ENCODE measurements around the gene MRGPRD.

The MRGPRD gene

GRCh38 chr11:68998390-68998911, 17.7 kb upstream of the MRGPRD start:
- no peak overlapping the region for H3K23ac ChIP-seq (ENCODE audit: low read length in 2 of 2)
- no peak overlapping the region for H2BK5ac ChIP-seq (ENCODE audit: low read depth, low read length, poor library complexity, severe bottlenecking)
- no peak overlapping the region for H2BK15ac ChIP-seq (ENCODE audit: low read depth, poor library complexity, severe bottlenecking)
- H2AK5ac ChIP-seq (ENCODE audit: low read length, severe bottlenecking) = no peak overlapping the region
- H4K8ac ChIP-seq (ENCODE audit: low read length) = no peak overlapping the region
- H3K27ac ChIP-seq (ENCODE audit: low read length, poor library complexity, severe bottlenecking) = no peak overlapping the region
- peak overlapping the region in 1 of 2 experiments; percentile 28 for H3K4ac ChIP-seq (ENCODE audit: low read depth in 1 of 2, low read length in 2 of 2)
- peaks cover 9% of the 10 kb centered on the region for H3K4me1 ChIP-seq (ENCODE audit: control insufficient read depth, insufficient read depth, low read depth, low read length)
- 43% methylated on average over 9 of the region's 13 CpGs for WGBS
- H3K14ac ChIP-seq (ENCODE audit: low read length in 2 of 2) = peak overlapping the region in 1 of 2 experiments; percentile 53
- H3K9me3 ChIP-seq (ENCODE audit: control insufficient read depth, low read length) = no peaks in the 10 kb centered on the region
- no peak overlapping the region for H3K4me3 ChIP-seq (ENCODE audit: insufficient read depth in 1 of 2, low read depth in 1 of 2, low read length in 2 of 2)
- H3K18ac ChIP-seq (ENCODE audit: low read depth in 1 of 2, low read length in 2 of 2) = peak overlapping the region in 1 of 2 experiments; percentile 75
- H2BK120ac ChIP-seq (ENCODE audit: low read depth, low read length) = no peak overlapping the region
- H3K79me1 ChIP-seq (replicated peaks; ENCODE audit: low read length, poor library complexity, severe bottlenecking) = no peaks in the 10 kb centered on the region
- peaks cover 7 to 8% of the 10 kb centered on the region in 2 experiments for H3K36me3 ChIP-seq (ENCODE audit: control insufficient read depth in 1 of 2, insufficient read depth in 2 of 2, low read depth in 1 of 2, low read length in 2 of 2)
- no peak overlapping the region for H2AFZ ChIP-seq (ENCODE audit: low read depth, low read length)
- peak overlapping the region in 1 of 2 experiments; percentile 59 for H2BK12ac ChIP-seq (ENCODE audit: low read length in 2 of 2)
- H4K91ac ChIP-seq (ENCODE audit: low read length) = no peak overlapping the region
- peaks cover 0 to 13% of the 10 kb centered on the region in 2 experiments for H3K27me3 ChIP-seq (ENCODE audit: control insufficient read depth in 1 of 2, insufficient read depth in 1 of 2, low read length in 2 of 2)
- peak; percentile 67 for DNase-seq
- H3K4me2 ChIP-seq (ENCODE audit: low read length, poor library complexity, severe bottlenecking) = no peak overlapping the region
- no peak overlapping the region for H3K9ac ChIP-seq (ENCODE audit: low read length)

GRCh38 chr11:68997995-68998348, 17.2 kb upstream of the MRGPRD start:
- Histone ChIP-seq H2BK5ac (ENCODE audit: low read depth, low read length, poor library complexity, severe bottlenecking) (no peak overlapping the region), H3K27me3 (ENCODE audit: control insufficient read depth in 1 of 2, insufficient read depth in 1 of 2, low read length in 2 of 2) (peaks cover 0 to 17% of the 10 kb centered on the region in 2 experiments), H2BK15ac (ENCODE audit: low read depth, poor library complexity, severe bottlenecking) (no peak overlapping the region), H3K4ac (ENCODE audit: low read depth in 1 of 2, low read length in 2 of 2) (no peak overlapping the region), H3K4me2 (ENCODE audit: low read length, poor library complexity, severe bottlenecking) (no peak overlapping the region), H2BK120ac (ENCODE audit: low read depth, low read length) (no peak overlapping the region), H2BK12ac (ENCODE audit: low read length in 2 of 2) (no peak overlapping the region), H3K4me1 (ENCODE audit: control insufficient read depth, insufficient read depth, low read depth, low read length) (peaks cover 10% of the 10 kb centered on the region), H3K9ac (ENCODE audit: low read length) (no peak overlapping the region), H3K23ac (ENCODE audit: low read length in 2 of 2) (no peak overlapping the region), H2AK5ac (ENCODE audit: low read length, severe bottlenecking) (no peak overlapping the region), H3K14ac (ENCODE audit: low read length in 2 of 2) (no peak overlapping the region), H3K9me3 (ENCODE audit: control insufficient read depth, low read length) (no peaks in the 10 kb centered on the region), H4K91ac (ENCODE audit: low read length) (no peak overlapping the region), H3K27ac (ENCODE audit: low read length, poor library complexity, severe bottlenecking) (no peak overlapping the region), H3K36me3 (ENCODE audit: control insufficient read depth in 1 of 2, insufficient read depth in 2 of 2, low read depth in 1 of 2, low read length in 2 of 2) (peaks cover 3% of the 10 kb centered on the region in 2 experiments), H3K79me1 (replicated peaks; ENCODE audit: low read length, poor library complexity, severe bottlenecking) (no peaks in the 10 kb centered on the region), H3K18ac (ENCODE audit: low read depth in 1 of 2, low read length in 2 of 2) (no peak overlapping the region), H2AFZ (ENCODE audit: low read depth, low read length) (no peak overlapping the region), H4K8ac (ENCODE audit: low read length) (no peak overlapping the region), H3K4me3 (ENCODE audit: insufficient read depth in 1 of 2, low read depth in 1 of 2, low read length in 2 of 2) (no peak overlapping the region)
- DNase-seq = no peak

- Histone ChIP-seq H3K79me1 (replicated peaks; ENCODE audit: low read length, poor library complexity, severe bottlenecking) (no peaks in the 10 kb centered on the region), H3K9ac (ENCODE audit: low read length) (no peak overlapping the region), H3K4me2 (ENCODE audit: low read length, poor library complexity, severe bottlenecking) (no peak overlapping the region), H3K18ac (ENCODE audit: low read depth in 1 of 2, low read length in 2 of 2) (no peak overlapping the region), H2AK5ac (ENCODE audit: low read length, severe bottlenecking) (no peak overlapping the region), H3K27me3 (ENCODE audit: control insufficient read depth in 1 of 2, insufficient read depth in 1 of 2, low read length in 2 of 2) (peaks cover 3 to 23% of the 10 kb centered on the region in 2 experiments), H3K14ac (ENCODE audit: low read length in 2 of 2) (no peak overlapping the region), H3K9me3 (ENCODE audit: control insufficient read depth, low read length) (no peaks in the 10 kb centered on the region), H4K8ac (ENCODE audit: low read length) (no peak overlapping the region), H3K36me3 (ENCODE audit: control insufficient read depth in 1 of 2, insufficient read depth in 2 of 2, low read depth in 1 of 2, low read length in 2 of 2) (no peaks in the 10 kb centered on the region), H3K4me1 (ENCODE audit: control insufficient read depth, insufficient read depth, low read depth, low read length) (peaks cover 10% of the 10 kb centered on the region), H2AFZ (ENCODE audit: low read depth, low read length) (no peak overlapping the region), H2BK15ac (ENCODE audit: low read depth, poor library complexity, severe bottlenecking) (no peak overlapping the region), H3K27ac (ENCODE audit: low read length, poor library complexity, severe bottlenecking) (no peak overlapping the region), H3K4me3 (ENCODE audit: insufficient read depth in 1 of 2, low read depth in 1 of 2, low read length in 2 of 2) (no peak overlapping the region), H2BK5ac (ENCODE audit: low read depth, low read length, poor library complexity, severe bottlenecking) (no peak overlapping the region), H3K4ac (ENCODE audit: low read depth in 1 of 2, low read length in 2 of 2) (no peak overlapping the region), H2BK120ac (ENCODE audit: low read depth, low read length) (no peak overlapping the region), H4K91ac (ENCODE audit: low read length) (no peak overlapping the region), H3K23ac (ENCODE audit: low read length in 2 of 2) (no peak overlapping the region), H2BK12ac (ENCODE audit: low read length in 2 of 2) (no peak overlapping the region)
- WGBS = 88% methylated on average over 19 of the region's 19 CpGs
- no peak for DNase-seq
Observed at GRCh38 chr11:68997124-68997994, 16.6 kb upstream of the MRGPRD start.

GRCh38 chr11:68996376-68997123, 15.8 kb upstream of the MRGPRD start:
- Histone ChIP-seq H3K23ac (ENCODE audit: low read length in 2 of 2) (no peak overlapping the region), H2AFZ (ENCODE audit: low read depth, low read length) (no peak overlapping the region), H2BK5ac (ENCODE audit: low read depth, low read length, poor library complexity, severe bottlenecking) (no peak overlapping the region), H3K27me3 (ENCODE audit: control insufficient read depth in 1 of 2, insufficient read depth in 1 of 2, low read length in 2 of 2) (peaks cover 8 to 30% of the 10 kb centered on the region in 2 experiments), H3K4me1 (ENCODE audit: control insufficient read depth, insufficient read depth, low read depth, low read length) (peaks cover 10% of the 10 kb centered on the region), H3K4me3 (ENCODE audit: insufficient read depth in 1 of 2, low read depth in 1 of 2, low read length in 2 of 2) (no peak overlapping the region), H3K9me3 (ENCODE audit: control insufficient read depth, low read length) (no peaks in the 10 kb centered on the region), H4K91ac (ENCODE audit: low read length) (no peak overlapping the region), H3K27ac (ENCODE audit: low read length, poor library complexity, severe bottlenecking) (no peak overlapping the region), H3K4me2 (ENCODE audit: low read length, poor library complexity, severe bottlenecking) (no peak overlapping the region), H3K36me3 (ENCODE audit: control insufficient read depth in 1 of 2, insufficient read depth in 2 of 2, low read depth in 1 of 2, low read length in 2 of 2) (no peaks in the 10 kb centered on the region), H2BK12ac (ENCODE audit: low read length in 2 of 2) (no peak overlapping the region), H2AK5ac (ENCODE audit: low read length, severe bottlenecking) (no peak overlapping the region), H3K79me1 (replicated peaks; ENCODE audit: low read length, poor library complexity, severe bottlenecking) (no peaks in the 10 kb centered on the region), H3K14ac (ENCODE audit: low read length in 2 of 2) (no peak overlapping the region), H3K4ac (ENCODE audit: low read depth in 1 of 2, low read length in 2 of 2) (no peak overlapping the region), H3K18ac (ENCODE audit: low read depth in 1 of 2, low read length in 2 of 2) (no peak overlapping the region), H2BK120ac (ENCODE audit: low read depth, low read length) (no peak overlapping the region), H4K8ac (ENCODE audit: low read length) (no peak overlapping the region), H2BK15ac (ENCODE audit: low read depth, poor library complexity, severe bottlenecking) (no peak overlapping the region), H3K9ac (ENCODE audit: low read length) (no peak overlapping the region)
- DNase-seq = no peak
- WGBS = 94% methylated on average over 24 of the region's 24 CpGs
